HG03175 (cell line): Measurements from ENCODE around the gene LAMB2.

Experiments used
- ATAC-seq: cut with Tn5 transposase; IDR thresholded peaks from one replicate; pipeline ENCODE4 v1.9.1; 2021; ENCODE audit warnings: mild to moderate bottlenecking, moderate library complexity; ENCODE audit not compliant: unreplicated experiment

LAMB2 gene

DNA sequence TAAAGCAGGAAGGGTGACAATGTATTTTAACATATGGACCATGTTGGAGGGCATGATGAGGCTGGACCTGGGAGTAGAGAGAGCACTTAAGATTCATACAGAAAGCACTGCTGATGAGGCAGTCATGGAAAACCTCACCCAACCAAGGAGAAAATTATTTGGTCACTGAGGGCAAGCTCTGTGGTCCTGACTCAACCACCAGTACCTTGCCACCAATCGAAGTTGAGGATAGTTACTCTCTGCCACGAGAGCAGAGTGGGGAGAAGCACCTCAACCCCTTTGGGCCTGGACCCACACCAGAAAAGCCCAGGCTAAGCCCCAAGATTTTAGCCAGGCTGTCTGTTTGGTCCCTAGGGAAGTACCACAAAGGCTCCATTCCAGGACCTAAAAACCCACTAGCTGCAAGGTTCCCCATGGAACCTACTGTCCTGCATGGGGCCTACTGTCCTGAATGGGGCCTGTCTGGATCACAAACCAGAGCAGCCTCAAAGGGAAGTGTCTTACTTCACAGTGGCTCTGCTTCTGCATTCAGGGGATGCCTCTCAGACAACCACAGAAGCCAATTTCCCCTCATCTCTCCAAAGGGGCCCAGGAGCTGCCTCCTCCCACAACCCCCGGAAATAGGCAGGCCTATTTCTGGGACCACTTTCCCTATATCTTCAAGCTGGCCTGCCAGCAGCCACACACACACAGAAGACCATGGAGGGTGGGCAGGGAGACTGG, 29.1 kb upstream of the LAMB2 start:
- no peak for ATAC-seq

DNA sequence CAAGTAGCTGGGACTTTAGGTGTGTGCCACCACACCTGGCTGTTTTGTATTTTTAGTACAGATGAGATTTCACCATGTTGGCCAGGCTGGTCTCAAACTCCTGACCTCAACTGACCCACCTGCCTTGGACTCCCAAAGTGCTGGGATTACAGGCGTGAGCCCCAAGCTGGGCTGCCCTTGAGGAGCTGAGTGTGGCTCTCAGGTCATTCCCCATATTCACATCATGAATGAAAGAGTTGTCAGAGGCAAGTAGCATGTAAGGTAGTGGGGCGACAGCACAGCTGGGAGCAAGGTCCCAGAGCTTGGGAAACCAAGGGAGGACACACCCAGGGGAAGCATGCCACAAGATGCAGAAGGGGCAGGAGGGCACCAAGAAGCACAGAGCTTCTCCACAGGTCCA, 28.3 kb upstream of the LAMB2 start:
- no peak for ATAC-seq

DNA sequence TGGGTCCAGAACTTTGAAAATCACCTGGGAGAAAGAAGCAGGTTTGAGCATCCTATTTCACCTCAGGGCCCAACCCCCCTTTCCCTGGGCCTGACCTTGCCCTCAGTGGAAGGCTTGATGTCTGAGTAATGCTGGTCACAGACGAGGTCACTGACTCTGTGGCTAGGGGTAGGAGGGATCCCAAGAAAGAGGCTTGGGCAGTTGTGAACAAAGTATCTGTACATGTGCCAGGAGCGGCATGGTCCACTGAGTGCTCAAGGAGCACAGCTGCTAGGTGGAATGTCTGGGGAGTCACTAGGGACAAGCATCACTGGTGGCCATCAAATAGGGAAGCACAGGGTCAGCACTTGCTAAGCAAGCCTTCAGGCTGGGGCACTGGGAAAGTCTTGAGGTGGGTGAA, 25.9 kb upstream of the LAMB2 start:
- no peak for ATAC-seq

DNA sequence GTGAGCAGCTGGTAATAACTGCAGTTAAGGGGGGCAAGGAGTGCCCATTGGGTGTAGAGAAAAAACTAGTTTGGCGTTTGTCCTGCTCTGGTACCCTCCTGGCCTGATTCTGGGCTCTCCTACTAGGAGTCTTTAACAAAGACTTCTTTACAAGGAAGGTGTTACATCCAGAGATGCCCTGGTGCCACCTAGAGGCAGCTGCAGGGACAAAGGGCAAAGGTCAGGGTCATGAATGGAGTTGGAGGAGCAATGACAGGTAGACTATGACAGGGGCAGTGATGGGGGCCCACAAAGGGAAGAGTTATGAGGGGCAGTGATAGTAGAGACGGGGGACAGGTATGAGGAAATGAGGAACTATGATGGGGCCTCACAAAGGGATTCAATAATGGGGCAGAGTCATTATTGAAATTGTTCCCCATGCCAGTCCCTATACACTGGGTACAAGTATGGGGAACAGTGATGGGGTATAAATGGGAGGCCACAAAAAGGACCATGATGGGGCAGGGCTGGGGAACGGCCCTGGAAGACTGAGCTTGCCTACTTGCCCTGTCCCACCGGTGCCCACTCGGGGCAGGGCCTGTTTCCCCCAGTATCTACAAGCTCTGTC, 25.4 kb upstream of the LAMB2 start:
- no peak for ATAC-seq

DNA sequence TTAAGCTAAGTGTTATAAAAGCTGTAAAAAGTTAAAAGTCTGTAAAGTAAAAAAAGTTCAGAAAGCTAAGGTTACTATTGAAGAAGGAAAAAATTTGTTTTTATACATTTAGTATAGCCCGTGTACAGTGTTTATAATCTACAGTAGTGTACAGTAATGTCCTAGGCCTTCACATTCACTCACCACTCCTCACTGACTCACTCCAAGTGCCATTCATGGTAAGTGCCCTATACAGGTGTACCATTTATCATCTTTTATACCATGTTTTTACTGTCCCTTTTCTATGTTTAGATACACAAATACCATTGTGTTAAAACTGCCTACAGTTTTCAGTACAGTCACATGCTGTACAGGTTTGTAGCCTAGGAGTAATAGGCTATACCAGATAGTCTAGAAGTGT, 24.4 kb upstream of the LAMB2 start:
- ATAC-seq = no peak

DNA sequence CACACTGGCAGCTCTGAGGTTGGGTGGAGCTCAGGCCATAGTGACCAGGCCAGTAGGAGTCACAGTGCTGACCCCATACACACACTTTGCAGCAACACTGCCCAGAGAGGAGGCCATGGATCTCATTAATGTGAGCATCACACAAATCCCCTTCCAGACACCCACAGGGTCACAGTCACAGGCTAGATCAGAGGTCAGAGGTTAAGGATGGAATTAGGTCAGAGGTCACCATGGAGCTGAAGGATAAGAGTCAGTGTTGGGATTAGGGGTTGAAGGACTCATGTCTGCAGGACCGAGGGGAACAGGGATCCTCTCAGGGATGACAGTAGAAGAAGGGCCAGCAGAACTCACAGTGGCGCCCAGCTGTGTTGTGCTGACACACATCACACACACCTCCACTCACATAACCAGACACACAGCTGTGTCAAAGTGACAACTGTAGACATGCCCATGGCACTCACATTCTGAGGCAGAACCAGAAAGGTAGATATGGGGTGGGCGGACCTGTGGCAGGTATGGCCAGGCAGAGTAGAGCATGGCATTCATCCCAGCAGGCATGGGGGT, 20.6 kb upstream of the LAMB2 start:
- no peak for ATAC-seq

DNA sequence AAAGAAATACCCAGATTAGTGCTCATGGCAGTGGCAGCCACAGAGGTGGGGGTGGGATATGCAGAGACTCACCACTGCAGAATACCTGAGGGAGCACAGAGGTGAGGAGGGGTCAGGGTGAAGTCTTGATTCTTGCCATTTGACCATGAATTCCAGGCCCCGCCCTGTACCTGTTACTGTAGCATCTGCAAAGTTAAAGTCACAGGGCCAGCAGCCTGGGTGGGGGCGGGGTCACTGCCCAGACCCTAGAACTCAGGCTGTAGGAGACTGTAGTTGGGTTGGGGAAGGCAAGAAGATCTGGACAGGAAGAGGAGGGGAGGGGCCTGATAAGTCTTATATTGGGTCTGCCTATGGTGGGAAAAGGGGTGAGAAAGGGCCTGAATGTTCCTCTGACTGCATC, 18.8 kb upstream of the LAMB2 start:
- ATAC-seq = no peak

DNA sequence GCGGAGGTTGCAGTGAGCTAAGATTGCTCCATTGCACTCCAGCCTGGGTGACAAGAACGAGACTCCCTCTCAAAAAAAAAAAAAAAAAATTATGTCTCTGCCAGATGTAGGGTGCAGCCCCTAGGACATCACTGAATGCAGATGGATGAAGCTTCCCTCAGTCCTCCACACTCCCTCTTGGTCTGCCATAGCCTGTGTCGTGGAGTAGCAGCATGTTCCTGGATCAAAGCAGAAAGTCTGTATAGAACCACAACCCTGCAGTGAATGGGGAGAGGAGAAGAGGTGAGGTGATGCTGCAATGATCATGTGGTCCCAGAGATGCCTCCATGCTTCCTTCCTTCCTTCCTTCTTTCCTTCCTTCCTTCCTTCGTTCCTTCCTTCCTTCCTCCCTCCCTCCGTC, 15.3 kb upstream of the LAMB2 start:
- ATAC-seq = no peak

DNA sequence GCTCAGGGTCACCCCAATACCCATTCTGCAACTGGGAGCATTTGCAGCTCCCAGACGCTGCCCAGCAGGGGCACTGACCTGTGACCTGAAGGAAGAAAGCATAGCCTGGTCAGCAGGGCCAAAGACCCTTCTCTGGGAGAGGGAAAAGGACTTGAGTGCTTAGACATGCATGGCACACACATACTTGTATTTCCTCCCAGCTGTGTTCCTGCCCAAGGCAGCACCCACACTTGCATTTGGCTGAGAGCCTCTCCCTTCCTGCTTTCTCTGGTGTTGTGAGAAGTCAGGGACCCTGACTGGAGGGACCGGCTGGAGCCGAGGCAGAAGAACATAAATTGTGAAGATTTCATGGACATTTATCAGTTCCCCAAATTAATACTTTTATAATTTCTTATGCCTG, 7.2 kb upstream of the LAMB2 start:
- ATAC-seq = no peak

DNA sequence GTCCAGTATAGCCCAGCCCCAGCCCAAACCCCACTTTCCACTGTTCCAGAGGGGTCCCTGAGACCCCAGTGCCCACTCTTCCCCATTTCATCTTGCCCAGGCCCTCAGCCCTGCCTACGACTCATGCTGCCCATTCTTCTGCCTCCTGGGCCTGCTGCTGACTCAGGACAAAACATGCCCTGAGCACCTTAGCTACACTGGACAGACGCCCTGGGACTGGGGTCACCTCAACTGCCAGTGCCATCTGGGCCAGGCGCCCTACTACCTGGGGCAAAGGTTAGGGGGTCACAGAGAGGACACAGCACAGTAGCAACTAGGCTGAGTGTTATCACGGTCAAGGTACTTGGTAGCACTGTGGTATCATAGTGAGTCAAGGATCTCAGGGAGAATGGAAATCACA, 2.6 kb upstream of the LAMB2 start:
- ATAC-seq = no peak

DNA sequence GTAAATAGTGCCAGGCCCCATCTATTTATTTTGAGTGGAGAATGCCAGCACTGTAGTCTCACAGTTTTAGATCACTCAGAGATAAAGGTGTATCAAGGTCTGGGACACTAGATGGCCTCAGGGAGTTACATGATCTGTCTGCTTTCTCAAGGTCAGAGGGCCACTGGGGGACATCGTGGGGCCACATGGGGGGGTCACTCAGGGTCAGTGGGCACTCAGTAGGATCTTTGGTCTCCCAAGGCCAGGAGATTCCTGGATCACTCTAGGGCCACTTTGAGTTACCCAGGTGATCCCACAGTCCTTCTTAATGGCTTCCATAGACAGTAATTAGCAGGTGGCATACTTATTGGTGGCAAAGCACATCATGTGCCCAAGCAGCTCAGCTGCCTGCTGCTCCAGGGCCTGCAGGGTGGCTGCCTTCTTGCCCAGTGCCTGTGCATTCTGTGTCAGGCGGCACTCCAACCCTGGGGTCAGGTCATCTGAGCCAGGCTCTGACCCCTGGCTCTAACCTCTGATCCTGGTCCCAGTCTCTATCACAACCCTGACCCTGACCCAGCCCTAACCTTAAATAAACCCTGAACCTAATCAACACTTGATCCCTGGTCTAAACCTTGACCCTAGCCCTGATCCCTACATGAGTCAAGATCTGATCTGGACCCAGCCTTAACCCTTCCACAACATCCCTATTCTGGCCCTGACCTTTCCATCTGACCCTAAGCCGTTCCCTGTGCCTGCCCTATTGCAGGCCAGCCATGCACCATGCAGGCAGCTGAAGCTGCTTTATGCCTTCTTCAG, 1.8 kb upstream of the LAMB2 start:
- no peak for ATAC-seq

DNA sequence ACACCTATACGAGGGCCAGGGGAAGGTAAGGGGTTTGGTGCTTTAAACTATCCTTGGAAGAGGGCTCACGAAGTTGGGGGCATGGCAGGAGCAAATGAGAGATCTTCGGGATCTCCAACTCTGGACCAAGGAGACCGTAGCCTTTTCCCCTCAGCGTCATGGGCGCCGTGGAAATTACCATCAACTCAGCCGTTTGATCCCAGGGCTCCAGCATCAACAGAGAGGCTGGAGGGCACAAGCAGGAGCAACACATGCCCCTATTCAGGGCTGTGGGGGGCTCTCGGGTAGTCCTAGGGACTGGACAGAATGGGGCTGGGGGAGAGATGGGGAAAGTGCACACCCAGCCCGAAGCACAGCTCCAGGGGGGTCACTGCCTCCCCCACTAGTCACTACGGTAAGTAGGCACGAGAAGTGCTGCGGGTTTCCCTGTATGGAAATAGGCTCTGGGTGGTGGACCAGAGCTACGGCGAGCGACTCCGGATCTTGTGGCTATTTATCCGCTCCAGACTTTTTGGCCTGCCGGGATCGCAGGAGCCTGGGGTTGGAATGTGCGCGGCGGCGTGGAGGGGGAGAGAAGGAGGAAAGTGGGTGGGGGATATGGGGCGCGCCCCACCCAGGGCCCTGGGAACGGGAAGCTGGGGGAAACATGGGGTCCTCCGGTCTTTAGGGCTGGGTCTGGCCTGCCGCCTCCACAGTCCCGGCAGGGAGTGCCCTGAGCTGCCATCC, 539 bp upstream of the LAMB2 start:
- no peak for ATAC-seq

DNA sequence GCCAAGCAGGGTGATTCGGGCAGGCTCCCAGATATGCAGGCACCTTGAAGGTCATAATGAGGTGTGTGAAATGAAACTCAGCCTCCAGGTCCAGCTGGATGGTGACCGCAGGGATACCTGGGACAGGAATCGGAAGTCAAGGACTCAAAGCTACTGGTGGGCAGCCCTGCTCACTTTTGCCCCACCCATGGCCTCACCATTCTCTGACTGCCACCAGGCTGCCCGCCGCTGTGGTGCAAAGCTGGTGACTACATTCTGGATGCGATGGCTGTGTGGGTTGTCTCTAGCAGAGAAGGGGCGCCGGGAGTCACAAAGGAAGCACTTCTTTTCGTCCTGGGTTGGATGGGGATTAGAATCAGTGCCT, 795 bp downstream of the LAMB2 start:
- ATAC-seq = no peak

DNA sequence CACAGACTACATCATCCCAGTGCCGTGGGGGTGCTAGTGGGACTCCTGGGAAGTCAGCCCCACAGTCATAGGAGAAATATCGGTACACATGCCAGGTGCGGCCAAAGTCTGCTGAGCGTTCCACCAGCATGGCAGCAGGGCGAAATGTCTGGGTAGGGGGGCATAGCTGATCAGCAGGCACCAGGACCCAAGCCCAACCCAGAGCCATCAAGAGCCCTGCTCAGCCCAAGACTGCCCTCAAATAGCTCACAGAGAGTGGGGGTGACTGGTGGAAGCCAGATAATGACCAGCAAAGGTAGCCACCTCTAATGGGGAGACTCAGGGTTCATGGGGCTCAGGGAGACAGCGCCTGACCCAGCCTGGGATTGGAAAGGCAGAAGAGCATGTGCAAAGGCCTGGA, 1.3 kb downstream of the LAMB2 start:
- ATAC-seq = no peak

DNA sequence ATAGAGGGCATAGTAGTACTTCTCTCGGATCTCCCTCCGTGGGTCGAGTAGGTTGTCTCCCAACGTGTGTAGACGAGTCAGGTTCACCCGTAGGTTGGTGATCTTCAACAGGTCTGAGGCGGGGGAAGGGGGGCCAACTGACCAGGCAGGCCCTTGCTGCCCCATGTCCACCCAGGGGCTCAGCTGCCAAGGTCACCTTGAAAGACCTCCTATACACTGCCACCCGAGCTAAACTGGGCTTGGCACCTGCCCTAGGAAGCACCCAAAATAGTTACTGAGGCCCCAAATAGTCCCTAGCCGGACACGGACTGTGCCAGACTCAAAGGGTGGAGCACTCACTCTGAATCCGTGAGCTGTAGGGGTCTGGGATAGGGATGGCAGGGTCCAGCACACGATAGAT, 1.8 kb downstream of the LAMB2 start:
- ATAC-seq = no peak

DNA sequence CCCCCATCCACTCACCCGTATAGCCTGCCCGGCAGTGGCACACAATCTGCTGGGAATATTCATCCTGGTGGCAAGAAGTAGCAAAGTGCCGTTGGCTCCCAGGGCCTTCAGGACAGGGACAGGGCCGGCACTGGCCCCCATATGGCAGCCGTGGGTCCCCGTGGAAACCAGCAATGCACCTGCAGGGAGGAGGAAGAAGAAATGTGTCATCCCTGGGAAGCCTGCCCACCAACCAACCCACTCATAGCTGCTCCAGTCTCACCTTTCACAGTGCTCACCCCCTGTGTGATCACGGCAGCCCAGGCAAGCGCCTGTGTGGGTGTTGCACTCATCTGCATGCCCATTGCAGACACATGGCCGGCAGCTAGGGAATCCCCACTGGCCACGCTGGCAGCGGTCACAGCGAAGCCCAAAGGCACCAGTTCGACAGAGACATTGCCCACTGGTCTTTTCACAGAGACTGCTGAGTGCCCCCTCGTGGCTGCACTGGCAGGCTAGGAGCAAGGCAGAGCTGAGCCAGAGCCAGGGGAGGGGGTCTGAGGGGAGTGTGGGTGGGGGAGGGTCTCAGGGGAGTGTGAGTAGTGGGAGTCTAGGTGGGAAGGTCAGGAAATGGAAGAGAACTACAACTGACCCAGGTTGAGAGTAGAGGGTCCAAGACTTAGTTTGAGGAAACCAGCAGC, 7.7 kb downstream of the LAMB2 start:
- no peak for ATAC-seq

DNA sequence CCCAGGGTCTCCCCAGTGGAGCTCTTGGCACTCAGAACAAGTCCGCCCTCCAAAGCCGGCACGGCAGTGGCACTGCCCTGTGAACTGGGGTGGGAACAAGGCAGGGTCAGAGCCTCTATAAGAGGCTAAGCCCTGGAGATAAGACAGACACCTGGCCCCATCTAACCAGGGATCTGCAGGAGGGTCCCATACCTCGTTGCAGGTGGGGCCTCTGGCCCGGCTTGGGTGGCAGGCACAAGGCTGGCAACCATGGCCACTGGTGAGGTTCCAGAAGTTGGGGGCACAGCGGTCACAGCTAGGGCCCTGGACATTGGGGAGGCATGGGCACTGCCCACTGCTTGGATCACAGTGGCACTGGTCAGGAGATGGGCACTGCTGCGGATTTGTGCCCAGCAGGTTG, 8.6 kb downstream of the LAMB2 start:
- no peak for ATAC-seq

DNA sequence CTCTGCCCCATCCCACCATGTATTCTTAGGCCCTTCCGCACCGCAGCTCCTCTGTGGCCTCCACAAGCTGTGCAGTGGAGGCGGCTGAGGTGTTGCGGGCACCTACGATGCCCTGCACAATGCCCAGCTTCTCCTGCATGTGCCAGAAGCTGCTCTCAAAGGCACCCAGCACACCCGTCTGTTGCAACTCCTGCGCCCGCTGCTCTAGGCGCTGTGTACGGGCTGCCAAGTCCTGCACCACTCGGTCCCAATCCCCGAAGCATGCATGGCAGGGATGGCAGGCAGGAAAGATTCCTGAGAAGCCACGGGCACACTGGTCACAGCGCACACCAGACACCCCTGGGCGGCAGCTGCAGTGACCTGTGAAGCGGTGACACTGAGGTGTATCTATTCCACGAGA, 9.2 kb downstream of the LAMB2 start:
- no peak for ATAC-seq

DNA sequence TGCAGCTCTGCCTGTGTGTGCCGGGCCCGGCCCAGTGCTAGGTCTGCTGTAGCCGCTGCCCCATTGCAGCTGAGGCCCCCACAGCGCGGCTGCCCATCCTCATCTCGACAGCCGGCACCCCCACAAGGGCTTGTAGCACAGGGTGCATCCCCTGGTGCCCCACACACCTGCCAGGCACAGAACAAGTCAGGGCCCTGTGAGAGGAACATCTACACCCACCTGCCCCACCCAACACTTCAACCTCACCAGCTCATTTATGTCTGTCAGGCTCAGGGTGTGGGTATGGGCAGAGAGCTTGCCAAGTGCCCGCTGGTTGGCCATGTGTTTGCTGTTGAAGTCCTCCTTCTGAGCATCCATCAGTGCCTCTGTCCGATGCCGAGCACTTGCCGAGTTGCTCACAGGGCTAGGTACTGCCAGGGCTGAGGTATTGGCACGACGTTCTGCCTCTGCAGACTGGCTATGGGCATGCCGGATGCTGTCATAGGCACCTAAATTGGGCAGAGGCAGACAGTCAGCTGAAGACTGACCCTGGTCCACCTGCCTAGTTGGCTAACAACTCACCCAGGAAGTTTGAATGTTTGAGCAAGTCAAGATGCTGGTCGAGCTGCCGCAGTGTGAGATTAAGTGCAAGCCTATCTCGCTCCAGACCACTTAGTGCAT, 9.8 kb downstream of the LAMB2 start:
- no peak for ATAC-seq

DNA sequence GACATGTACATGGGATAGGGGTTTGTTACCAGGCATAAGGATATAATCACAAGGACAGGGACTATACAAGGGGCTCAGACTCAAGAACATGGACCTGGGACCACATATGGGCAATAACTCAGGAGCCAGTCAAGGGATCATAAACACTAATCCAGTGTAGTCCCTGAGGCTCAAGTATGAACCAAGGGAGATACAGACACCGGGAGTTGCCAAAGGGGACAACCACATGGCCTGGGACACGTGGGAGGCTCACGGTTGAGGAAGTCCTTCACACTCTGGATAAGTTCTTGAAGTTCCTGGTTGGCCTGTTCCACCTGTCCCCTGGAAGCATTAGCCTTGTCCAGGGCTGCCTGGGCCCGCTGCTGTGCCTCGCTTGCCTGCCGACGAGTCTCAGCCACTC, 10.4 kb downstream of the LAMB2 start:
- ATAC-seq = no peak
